DOHH2 (cell line): ENCODE results near the gene VSIG10L.

ENCODE experiments used
- EZH2phosphoT487 ChIP-seq: fragments of 200-600 bp; sonication (generic); IDR thresholded peaks from 2 replicates; pipeline ENCODE4 v1.6.1; 2017; ENCODE audit warnings: borderline replicate concordance, mild to moderate bottlenecking, antibody characterized with exemption, low read length, moderate library complexity, mixed read lengths
- TF ChIP-seq, protein P1 (sequence below): fragments of 200-600 bp; sonication (generic); IDR thresholded peaks from one replicate; pipeline ENCODE4 v1.5.1; 2014; ENCODE audit warnings: antibody characterized with exemption, mild to moderate bottlenecking, low read depth, low read length; ENCODE audit not compliant: poor library complexity, severe bottlenecking

GRCh38 chr19:51311351-51312257, 30.3 kb downstream of the VSIG10L start, which contains the start of gene IGLON5:
- TF ChIP-seq, protein P1, sequence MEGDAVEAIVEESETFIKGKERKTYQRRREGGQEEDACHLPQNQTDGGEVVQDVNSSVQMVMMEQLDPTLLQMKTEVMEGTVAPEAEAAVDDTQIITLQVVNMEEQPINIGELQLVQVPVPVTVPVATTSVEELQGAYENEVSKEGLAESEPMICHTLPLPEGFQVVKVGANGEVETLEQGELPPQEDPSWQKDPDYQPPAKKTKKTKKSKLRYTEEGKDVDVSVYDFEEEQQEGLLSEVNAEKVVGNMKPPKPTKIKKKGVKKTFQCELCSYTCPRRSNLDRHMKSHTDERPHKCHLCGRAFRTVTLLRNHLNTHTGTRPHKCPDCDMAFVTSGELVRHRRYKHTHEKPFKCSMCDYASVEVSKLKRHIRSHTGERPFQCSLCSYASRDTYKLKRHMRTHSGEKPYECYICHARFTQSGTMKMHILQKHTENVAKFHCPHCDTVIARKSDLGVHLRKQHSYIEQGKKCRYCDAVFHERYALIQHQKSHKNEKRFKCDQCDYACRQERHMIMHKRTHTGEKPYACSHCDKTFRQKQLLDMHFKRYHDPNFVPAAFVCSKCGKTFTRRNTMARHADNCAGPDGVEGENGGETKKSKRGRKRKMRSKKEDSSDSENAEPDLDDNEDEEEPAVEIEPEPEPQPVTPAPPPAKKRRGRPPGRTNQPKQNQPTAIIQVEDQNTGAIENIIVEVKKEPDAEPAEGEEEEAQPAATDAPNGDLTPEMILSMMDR: no peak
- TF ChIP-seq EZH2phosphoT487: no peak
